HG03460 (cell line): ENCODE data around the gene PRLH.

Experiments
- ATAC-seq: cut with Tn5 transposase; IDR thresholded peaks from one replicate; pipeline ENCODE4 v1.9.1; 2021; ENCODE audit not compliant: unreplicated experiment

PRLH gene

DNA sequence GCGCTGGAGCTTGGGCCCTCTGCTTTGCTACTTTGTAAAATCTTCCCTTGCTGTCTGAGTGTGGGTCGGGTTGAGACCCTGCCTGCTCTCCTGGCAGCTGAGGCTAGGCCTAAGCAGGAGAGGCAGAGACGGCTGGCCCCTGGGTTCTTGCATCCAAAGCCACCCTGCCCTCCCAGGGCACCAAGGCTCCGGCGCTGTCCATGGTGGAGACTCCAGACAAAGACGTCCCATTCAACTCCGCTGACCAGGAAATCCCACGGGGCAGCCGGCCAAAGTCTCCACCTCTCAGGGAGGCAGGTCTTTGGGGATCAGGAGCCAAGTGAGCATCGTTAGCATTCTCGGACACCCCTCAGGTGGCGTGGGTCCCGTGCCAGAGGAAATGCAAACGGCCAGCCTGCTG, 2.6 kb upstream of the PRLH start:
- no peak for ATAC-seq

DNA sequence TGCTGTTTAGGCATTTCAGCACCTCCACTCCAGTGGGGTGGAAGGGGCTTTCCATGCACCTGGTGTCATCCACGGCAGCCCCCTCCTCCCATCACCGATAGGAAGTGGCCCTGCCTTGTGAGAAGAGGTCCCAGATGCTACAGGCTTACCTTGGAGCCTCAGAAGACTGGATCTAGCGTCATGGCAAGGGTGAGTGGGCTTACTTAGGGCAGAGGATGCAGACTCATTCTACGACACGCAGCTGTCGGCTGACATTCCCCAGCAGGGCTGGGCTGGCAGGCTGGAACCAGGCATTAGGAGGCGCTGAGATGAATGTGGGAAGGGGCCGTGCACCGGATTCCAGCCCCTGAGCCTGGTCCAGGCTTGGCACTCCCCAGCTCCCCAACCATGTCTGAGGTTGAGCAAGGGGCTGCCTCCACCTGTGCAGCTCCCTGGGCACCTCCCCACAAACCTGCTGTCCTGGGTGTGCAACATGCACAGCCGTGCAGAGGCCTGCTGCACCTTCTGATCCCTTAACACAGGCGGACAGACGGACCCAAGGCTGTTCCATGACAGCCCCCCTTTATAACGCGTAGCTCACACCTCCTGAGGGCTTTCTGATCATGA, 1.7 kb upstream of the PRLH start:
- no peak for ATAC-seq

DNA sequence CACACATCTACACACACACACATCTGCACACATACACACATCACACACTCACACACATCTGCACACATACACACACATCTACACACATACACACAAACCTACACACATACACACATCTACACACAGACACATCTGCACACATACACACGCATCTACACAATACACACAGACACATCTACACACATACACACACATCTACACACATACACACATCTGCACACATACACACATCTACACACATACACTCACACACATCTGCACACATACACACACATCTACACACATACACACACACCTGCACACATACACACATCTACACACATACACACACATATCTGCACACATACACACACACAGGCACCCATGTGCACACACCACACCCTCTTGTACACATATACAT, 400 bp upstream of the PRLH start:
- ATAC-seq: no peak

DNA sequence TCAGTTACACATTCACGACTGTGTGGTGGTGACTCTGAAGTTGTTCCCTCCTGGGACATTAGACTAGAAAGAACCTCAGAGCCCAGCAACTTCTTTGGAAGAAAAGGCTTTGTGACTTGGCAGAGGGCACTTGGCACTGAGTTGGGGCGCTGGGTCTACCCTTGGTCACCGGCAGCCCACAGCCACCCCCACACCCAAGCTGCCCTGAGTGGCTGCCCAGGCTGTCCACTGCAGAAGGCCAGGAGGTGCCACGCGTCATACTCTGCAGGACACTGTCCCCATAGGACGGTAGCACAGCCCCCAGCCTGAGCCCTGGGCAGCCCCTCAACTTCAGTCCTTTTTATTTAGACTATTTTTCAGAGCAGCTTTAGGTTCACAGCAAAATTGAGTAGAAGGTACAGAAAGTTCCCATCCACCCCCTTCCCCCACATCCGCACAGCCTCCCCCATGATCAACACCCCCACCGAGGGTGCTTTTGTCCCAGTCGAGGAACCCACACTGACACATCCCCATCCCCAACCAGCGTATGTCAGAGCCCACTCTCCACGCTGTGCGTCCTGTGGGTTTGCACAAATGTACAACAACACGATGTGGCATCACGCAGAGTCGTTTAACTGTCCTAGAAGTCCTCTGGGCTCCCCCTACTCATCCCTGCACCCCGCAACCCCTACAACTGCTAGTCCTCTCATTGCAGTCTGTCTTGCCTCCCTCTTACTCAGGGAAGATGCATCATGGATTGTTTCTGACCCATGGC, 1.1 kb downstream of the PRLH start:
- no peak for ATAC-seq

DNA sequence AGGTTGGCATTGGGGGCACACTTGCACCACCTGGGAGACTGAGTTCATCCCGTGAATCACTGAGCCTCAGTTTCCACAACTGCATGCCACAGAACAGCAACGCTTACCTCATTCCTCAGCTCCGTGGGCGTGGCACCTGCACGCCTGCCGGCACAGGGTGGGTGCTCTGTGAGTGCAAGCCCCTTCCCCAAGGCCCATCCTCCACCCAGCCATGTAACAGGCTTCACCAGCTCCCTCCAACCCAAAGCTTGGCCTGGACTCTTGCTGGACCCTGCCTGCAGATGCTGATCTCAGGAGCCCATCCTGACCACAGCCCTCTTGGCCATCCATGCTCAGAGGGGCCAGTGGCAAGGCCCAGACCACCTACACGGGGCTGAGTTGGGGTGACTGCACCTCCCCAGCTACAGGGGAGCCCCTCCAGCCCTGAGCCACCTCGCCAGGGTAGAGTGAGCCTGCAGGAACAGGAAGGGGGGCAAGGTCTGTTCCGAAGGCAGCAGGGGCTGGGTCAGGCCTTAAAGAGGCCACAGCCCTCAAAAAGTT, 1.8 kb downstream of the PRLH start:
- ATAC-seq: no peak

DNA sequence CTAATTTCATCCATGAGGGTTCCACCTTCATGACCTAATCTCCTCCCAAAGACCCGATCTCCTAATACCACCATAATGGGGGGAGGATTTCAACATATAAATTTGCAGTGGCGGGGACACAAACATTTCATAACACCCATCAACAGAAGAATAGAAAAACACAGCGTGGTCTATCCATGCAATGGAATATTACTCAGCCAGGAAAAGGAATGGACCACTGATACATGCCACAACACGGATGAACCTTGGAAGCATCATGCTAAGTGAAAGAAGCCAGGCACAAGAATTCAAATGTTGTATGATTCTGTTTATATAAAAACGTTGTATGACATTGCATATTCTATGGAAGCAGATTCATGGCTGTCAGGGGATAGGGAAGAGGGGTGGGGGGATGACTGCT, 2.7 kb downstream of the PRLH start:
- ATAC-seq: no peak

DNA sequence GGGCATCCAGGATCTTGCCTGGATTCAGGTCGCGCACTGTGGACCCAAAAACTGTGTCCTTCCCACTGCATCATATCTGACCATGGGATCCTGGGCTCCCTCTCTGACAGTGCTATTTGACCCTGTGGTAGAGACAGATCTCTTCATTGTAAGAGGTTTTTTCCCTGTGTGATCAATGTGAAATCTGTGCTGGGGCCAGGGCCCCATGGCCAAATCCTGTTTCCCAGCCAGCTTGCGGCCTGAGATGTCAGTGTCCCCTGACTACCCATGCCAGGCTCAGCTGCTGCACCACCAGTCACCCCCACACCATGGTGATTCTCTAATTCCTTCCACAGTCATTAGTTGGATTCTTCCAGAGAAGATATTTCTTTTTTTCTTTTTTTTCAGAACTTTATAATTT, 3.5 kb downstream of the PRLH start:
- ATAC-seq: no peak

DNA sequence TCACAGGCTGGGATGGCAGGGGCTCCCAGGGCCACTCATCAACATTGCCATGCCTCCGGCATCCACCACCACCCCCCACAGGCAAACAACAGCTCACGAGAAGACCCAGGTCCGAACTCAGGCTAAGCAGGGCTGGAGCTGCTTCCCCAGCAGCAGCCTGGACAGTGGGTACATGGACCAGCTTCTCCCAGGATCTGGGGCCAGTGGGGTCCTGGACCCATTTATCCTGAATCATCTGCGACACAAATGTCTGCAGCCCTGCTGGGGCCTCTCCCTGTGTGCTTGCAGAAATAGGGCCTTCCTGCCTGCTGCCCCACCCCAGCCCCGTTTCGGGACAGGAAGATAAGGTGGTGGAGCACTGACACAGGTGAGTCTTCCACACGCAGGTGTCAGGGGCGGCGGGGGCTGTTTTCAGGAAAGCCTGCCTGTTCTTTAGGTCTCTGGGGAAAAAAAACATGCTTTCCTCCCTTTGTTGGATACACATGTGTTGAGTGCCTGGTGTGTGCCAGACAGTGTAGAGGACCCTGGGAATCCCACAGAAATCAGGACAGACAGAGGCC, 4.5 kb downstream of the PRLH start:
- no peak for ATAC-seq

DNA sequence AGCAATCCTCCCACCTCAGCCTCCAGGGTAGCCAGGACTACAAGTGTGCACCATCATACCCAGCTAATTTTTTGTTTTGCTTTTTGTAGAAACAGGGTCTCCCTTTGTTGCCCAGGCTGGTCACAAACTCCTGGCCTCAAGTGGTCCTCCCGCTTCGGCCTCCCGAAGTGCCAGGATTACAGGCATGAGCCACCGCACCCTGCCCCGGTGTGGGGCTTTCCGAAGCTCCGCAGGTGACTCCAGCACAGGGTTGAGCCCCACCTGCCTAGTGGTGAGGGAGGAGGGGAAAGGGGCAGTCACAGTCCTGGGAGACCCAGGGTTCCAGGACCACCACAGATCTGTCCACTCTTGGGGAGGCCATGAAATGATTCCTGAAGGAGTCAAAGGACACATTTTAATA, 5.2 kb downstream of the PRLH start:
- peak; percentile 11 for ATAC-seq

DNA sequence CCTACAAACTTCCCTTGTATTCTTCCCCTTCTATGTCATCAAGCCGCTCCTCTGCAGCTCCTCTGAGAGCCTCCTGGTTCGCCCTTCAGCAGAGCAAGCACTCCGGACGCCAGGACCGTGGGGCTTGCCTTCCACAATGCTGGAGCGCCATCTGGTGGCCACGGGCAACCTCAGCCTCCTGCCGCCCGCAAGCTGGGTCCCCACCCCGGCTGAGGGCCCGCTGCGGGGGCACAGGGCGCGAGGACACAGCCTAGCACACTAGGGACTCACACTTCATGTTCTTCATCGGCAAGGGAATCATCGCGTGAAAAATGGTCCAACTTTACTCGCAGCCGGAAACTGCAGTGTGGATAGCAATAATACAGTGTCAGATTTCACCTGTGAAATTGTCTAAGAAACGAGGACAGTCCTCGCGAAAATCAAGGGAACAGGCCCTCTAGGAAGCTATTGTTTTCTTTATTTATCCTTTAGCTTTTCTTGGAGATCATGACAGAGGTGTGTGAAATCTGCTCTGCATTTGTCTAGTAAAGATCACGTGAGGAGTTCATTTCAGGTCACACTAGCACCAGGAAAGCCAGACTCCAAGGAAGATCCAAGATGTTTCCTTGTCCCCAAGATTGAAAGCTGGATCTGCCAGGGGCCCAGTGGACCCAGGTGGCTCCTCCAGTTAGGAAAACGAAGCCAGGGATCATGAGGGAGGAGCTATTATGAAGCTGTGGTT, 5.8 kb downstream of the PRLH start:
- peak; percentile 86 for ATAC-seq

DNA sequence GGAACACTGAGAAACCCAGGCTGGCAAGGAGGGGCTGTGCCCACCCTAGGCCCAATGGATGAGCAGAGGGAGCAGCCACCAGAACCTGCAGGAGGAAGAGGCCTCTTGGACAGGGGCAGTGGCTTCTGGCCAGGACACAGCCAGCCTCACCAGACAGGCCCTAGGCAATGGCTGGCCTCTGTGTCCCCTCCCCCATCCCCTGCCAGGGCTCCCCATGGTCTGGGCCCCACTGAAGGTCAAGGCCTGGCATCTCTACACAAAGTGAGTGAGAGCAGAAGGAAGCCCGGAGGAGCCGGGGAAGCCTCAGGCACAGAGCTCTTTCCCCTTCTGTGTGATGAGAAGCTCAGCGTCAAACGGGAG, 6.3 kb downstream of the PRLH start:
- no peak for ATAC-seq

DNA sequence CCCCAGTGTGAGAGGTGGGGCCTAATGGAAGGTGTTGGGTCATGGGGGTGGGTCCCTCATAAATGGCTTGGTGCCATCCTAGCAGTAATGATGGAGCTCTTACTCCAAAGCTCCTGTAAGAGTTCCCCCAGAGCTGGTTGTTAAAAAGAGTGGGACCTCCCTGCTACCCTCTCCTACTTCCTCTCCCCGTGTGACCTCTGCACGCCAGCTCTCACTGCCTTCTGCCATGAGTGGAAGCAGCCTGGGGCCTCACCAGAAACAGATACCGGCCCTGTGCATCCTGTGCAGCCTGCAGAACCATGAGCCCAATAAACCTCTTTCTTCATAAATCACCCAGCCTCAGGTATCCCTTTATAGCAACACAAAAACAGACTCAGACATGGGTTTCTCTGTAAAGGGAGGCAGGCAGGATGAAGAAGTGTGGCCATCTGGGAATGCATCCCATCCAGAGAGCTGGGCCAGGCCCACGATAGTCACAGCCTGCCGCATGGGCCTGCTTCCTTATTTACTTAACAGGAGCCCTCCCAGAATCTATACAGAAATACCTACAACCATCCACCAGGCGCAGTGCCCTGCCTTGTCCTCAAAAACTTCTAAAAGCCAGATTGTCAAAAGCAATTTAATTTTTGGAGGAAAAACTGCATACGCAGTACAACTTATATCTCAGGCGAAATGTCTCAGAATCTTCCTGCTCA, 7.5 kb downstream of the PRLH start:
- ATAC-seq: no peak

DNA sequence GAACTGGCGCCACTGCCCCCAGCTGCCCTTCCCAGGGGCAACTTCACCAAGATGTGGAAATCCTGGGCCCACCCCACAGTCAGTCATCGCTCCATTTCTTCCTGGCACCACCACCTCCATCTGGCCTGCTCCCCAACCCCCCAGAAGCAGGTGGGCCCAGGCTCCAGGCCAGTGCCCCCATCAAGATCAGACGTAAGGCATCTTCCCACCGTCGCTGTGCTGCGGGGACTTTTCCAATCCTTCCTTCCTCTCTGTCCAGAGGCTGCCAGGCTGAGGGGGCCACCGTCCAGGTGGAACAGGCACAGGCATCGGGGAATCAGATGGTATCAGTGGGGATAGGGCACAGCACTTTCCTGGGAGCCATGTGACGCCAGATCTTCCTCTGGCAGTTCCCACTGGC, 8.1 kb downstream of the PRLH start:
- ATAC-seq: no peak

DNA sequence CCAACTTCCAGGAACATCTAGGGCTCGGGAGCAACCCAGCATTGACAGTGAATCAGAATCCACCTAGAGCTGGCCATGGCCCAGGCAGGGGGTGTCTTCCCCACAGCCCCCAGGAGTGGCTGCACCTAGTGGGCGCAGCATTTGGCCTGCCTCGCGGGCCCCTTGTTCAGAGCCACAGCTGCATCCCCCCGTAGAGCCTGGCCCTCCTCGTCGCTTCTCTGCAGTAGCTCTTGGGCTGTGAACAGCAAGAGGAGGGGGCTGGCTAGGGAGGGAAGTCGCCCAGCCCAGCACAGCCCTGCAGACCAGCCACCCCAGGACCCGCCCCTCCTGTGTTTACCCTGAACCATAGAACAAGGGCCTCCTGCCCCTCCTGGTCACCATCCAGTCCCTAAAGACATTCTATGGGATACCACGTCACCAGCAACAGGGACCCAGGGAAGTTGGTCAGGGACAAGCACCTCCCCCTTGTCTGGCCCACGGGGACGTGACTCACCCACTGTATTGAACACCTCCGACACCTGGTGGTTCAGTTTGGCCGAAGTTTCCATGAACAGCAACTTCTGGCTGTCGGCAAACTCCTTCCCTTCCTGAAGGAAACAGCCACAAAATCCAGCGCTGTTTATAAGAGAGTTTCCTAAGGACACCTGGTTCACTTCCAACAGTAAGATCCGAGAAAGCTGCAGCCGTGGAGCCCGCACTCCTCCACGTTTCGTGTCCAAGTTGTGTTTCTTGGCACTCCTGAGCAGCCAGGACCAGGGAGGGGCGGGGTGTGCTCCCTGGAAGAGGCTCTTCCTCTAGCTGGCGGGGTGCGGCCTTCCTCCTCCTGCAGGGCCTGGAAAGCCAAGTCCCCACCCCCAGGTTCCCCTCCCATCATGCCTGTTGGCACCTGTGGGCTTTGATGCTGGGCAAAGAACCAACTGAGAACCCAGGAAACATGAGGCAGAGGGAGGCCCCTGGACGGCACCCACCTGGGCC, 8.8 kb downstream of the PRLH start:
- no peak for ATAC-seq

DNA sequence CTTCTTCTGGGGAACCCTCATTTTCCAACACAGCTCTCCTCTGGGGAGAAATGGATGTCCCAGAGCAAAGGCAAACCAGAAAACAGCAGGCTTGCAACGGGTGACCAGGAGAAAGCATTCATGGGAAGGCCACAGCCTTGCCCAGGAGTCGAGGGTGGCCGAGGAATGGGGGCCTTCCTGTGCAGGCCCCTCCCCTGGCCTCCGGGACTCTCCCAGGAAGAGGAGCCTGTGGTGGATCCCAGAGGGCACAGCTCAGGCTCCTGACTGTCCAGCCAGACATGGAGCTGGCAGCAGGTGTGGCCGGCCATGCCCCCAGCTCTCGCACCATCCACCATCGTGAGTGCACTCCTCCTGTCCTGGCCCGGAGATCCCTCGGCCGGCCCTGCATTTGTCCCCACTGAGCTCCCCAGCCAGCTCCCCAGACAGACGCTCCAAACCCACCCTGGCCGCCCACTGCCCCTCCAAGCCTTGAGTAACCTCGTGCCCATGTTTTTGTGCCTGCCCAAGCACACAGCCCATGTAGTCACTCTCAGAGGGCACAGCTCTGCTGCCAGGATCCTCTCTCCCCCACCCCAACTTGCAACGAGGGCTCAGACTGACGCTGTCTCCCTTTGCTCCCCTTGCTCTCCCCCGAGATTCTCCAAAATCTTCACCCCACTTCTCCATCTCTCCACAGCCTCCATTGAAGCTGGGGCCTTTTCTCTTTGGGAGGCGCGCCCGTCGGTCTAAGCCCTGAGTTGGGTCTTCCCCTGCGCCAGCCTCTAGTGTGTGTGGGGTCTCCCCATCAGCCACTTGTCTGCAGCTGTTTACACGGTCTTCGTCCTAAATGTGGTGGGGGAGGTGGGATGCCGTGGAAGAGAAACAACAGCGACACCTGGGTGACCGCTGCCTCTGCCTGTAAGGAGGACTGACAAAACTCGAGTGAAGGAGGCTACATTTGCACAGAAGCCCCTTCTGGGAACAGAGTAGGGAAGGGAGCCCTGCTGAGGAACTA, 9.8 kb downstream of the PRLH start:
- ATAC-seq: no peak

DNA sequence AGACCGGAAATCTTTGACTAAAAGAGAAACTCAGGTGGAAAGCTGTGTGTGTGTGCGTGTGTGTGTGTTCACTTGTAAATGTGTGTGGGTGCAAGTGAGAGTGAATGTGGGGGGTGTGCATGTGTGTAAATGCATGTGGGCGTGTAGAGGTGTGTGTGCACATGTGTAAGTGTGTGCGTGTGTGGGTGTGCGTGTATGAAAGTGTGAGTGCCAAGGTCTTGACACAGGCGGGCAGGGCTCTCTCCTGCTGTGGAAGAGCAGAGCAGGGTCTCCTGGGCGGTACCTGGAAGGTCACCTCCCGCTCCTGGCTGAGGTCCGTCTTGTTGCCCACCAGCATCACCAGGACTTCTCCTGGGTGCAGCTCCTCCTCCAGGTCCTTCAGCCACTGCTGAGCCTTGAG, 10.6 kb downstream of the PRLH start:
- ATAC-seq: no peak

DNA sequence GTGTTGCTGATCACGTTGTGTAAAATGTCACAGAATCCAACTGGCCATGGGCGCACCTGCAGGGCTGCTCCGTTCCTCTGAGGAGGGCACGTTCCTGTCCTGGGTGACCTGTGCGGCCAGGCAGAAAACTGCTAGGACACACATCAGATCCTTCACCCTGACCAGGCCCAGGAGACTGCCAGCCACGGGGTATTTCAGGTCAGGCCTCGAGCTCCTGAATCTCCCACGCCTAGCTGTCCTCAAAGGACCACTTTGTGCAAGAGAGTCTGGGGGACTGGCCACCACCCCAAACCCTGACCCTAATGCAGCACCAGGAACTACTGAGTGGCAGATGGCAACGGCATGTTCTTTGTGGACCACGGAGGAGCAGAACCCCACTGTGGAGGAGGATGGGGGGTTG, 11.1 kb downstream of the PRLH start:
- ATAC-seq: no peak

DNA sequence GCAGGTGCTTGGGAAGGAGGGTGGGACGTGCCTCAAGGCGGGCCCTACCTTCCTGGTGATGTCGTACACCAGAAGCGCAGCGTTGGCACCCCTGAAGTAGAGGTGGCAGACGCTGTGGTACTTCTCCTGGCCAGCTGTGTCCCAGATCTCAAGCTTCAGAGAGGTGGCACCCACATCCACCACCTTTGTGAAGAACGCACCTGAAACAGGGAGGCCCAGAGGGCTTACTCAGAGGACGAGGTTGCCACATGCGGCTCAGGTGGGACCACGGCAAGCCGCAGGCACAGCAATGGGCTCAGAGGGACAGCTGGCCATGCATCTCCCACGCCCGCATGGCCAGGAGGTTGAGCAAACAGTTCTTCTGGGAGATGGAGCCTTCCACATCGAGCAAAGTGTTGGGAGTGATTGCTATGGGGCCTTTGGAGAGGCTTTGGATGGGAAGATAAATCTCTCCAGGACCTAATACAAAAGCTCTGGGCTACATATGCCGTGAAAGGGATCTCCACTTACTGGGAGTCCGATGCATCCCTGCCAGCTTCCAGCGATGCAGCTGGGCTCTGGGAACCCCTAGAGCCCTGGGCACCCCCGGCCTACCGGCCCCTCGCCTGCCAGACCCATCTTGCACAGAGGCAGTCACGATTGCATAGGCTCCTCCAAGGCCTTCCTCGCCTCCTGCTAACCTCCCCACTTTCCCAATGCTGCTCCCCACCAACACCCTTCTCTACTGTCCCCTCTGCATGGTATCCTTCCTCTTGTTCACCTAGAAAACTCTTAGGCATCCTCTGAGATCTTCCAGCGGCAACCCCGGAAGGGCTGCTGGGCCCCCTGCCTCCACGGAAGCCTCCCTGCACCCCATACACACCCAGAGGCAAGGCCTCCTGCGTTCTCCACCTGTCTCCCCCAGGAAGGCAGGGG, 11.8 kb downstream of the PRLH start:
- ATAC-seq: no peak
